ENCODE data around the gene ZNF771.

The ZNF771 gene

DNA sequence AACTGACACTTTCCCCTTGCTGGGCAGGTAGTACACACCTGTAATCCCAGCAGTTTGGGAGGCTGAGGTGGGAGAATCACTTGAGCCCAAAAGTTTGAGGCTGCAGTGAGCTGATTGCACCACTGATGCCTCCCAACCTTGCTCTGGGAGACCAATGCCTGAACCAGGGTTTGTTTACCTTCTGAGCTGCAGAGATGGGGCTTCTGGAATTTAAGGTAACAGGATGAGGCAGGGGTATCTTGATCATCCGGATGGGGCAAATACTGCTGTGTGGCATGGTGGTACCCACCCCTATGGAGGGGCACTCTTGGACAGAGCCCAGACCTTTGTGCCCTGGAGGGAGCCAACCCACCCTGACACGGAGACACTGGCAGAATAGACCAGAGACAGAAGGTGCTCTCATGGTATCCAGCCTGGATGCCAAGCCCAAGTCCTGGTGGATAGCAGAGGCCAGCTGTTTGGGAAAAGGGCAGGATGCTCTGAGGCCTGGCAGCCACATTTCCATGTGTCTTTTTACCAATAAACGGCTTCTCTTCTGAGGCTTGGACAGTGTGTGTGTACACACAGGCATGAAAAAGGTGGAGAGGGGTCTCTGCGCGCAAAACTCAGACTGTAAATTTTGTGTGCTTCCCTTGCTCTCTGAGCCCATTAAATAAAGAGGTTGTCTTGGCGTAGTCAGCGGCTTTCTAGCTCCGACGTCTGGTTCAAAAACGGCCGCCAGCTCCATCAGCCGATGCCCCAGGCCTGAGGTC is 7.8 kb upstream of the ZNF771 start:
- no peak for DNase-seq

DNA sequence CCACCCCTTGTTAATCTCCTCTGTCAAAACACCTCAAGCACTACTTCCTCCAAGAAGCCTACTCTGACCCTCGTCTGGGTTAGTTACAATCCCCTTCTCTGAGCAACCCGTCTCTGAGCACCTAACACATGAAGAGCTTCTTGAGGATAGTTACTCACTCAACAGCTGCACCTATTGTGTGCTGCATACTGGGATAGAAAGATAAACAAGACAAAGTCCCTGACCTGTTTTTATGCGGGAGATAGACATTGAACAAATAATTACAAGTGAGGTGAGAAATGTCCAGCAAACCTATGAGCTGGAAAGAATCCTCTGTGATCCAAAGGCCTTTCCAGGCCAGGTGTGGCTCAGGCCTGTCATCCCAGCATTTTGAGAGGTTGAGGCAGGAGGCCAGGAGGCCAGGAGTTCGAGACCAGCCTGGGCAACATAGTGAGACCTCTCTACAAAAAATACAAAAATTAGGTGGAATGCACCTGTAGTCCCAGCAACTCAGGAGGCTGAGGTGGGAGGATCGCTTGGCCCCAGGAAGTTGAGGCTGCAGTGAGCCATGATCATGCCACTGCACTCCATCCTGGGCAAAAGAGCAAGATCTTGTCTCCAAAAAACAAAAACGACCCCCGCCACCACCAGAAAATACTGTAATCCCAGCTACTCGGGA is 5.5 kb upstream of the ZNF771 start:
- no peak for DNase-seq

DNA sequence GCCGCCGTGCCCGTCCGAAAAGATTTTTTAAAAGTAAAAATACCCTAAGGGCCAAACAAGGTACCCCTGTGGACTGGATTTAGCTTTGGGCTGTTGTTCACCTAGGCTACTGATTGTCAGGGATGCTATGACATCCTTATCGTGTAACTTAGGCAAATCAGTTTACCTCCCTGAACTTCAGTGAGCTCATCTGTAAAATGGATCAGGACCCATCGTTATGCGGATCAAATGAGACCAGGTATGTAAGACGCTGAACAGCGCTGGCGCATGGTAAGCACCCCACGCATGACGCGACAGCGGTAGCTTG is 658 bp upstream of the ZNF771 start:
- DNase-seq = no peak

DNA sequence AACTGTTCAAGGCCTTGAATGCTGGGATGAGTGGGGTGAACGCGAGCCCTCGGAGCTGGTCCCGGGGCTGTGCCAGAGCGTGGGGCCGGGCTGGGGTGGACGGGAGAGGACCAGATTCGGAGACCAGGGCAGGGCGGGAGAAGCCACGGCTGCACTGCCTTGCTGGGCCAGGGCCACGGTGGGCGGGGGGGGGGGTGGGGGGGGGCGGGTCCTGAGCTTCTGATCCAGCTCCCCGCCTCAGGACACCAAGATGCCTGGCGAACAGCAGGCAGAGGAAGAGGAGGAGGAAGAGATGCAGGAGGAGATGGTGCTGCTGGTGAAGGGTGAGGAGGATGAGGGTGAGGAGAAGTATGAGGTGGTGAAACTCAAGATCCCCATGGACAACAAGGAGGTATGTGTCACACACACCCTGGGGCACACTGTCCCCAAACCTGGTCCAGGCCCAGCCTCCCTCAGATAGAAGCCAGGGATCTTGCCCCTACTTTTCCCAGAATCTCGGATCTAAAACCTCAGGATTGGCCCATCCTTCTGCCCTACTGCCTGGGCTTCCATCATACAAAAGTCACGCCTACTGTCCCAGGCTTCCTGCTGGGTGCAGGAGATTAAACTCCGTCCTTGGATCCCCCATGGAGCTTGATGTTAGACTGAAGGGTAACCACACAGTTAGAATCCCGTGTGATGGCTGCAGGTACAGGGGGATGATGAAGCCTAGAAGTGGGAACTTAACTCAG is 563 bp downstream of the ZNF771 start:
- DNase-seq = no peak

DNA sequence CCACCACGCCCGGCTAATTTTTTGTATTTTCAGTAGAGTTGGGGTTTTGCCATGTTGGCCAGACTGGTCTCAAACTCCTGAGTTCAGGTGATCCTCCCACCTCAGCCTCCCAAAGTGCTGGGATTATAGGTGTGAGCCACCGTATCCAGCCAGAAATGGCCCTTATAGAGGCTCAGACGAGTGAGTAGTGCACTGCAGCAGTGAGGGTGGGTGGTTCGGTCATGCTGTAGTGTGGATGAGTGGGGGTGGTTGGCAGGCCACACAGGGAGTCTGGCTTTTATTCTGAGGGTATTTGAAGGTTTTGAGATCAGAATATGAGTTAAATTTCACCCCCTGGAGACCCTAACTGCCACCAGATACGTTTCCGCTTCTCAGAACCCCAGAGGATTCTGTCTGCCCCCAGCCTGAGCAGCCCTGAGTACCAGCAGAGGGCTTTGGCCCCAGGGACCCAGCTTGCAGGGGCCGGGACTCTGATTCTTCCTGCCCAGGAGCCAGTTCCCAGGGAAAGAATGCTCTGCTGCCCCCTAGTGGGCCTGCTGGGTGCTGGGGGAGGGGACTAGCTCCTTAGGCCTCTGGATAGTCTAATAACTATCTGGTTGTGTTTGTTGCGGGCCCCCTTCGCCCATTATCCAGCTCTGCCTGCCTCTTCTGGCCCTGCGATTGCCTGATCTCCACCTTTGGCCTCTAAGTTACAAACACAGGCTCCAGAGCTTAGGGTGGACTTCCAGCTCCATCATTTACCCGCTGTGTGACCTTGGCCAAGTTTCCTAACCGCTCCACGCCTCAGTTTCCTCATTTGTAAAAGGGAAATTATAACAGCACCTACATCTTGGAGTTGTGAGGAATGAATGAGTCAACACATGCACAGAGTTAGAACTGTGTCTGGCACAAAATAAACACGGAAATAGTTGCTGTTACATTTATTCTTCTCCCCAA is 2.0 kb downstream of the ZNF771 start:
- DNase-seq = peak; percentile 82

DNA sequence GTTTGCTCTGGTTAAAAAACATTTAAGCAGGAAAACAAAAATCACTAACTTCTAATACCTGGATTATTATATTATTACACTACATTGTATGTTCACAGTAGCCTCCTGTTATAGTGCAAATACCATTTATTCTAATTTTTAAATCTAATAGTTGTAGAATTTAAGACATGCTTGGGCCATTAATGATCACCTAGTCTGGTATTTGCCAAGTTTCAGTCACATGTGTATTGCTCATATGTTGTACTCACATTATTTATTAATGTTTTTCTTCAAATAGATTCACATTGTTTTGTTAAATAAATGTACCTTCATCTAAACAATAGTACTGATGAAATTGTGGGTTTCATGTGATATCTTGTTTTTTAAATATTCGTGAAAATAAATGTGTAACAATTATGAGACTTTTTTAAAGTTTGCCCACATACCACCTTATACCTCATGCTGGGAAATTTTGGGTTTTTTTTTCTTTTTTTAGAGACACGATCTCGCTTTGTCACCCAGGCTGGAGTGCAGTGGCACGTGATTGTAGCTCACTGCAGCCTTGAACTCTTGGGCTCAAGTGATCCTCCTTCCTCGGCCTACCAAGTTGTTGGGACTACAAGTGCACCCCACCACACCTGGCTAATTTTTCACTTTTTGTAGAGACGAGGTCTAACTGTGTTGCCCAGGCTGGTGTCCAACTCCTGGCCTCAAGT is 5.9 kb downstream of the ZNF771 start:
- no peak for DNase-seq

DNA sequence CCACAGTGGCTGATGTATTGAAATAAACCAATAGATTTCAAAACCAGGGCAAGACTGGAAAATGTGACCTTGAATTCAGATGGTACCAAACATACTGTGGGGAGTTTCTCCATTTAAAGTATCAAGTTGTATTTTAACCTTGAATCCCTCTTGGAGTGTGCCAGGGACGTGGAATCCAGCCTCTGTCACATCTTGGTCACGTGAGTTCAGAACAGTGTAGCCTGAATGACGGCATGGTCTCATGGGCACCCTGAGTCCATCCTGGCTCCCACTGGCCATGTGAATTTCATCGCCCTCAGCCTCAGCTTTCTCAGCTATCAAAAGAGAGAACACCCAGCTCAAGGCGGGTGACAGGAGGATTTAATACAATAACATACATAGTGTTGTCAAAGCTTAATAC is 6.8 kb downstream of the ZNF771 start:
- no peak for DNase-seq

DNA sequence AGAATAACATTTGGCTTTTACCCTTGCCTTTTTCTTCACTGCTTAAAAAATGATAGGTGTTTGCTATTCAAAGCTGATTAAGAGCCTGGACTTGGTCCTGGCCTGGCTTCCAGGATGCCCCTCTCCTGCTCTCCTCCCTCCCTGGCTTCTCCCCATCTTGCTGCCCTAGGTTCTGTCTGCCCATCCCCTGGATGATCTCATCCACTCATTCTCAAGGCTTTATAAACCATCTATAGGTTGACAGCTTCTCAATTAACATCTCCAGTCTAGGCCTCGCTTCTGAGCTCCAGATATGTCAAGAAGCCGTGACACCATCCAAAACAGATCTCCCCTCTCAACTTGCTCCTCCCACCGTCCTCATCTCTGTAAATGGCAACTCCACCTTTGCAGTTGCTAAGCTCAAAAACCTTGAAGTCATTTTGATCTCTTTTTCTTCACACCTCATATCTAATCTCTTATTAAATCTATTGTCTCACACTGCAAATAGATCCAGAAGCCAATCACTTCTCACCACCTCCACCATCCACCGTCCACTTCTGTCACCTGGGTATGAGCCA is 8.7 kb downstream of the ZNF771 start:
- DNase-seq = no peak

DNA sequence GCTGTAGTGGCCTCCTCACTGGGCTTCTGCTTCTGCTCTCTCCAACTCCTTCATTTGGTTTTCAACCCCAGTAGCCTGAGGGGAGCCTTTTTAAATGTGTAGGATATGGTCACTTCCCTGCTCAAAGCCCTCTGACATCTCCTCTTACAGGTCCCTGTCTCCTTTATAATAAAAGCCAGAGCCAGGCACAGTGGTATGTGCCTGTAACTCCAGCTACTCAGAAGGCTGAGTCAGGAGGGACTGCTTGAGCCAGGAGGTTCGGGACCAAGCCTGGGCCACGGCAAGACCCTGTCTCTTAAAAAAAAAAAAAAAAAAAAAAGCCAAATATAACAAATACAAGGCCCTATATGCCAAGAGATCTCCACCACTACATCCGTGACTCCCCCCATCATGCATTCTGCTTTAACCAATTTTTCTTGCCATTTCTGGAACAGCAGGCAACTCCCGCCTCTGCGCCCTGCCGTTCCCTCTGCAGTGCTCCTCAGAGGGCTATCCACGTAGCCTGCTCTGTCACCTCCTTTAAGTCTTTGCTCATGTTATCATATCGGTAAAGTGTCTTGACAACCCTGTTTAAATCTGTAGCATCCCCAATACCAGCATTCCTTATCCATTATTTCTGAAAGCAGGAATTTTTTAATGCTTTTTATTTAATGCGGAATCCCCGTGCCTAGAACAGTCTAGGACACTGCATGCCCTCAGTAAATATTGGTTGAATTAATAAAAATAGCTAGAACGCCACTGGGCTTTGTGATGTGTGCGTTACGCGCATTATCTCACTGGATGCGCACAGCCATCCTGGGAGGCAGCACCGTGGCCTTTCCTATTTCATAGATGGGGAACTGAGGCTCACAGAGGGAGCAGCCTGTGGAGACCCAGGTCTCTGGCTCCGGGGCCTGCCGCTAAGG is 9.5 kb downstream of the ZNF771 start:
- DNase-seq = no peak

DNA sequence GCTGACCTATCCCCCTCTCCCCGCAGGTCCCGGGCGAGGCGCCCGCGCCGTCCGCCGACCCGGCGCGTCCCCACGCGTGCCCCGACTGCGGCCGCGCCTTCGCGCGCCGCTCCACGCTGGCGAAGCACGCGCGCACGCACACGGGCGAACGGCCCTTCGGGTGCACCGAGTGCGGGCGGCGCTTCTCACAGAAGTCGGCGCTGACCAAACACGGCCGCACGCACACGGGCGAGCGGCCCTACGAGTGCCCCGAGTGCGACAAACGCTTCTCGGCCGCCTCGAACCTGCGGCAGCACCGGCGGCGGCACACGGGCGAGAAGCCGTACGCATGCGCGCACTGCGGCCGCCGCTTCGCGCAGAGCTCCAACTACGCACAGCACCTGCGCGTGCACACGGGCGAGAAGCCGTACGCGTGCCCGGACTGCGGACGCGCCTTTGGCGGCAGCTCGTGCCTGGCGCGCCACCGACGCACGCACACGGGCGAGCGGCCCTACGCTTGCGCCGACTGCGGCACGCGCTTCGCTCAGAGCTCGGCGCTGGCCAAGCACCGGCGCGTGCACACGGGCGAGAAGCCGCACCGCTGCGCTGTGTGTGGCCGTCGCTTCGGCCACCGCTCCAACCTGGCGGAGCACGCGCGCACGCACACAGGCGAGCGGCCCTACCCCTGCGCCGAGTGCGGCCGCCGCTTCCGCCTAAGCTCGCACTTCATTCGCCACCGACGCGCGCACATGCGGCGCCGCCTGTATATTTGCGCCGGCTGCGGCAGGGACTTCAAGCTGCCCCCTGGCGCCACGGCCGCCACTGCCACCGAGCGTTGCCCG is 10.3 kb downstream of the ZNF771 start:
- DNase-seq = peak; percentile 91

DNA sequence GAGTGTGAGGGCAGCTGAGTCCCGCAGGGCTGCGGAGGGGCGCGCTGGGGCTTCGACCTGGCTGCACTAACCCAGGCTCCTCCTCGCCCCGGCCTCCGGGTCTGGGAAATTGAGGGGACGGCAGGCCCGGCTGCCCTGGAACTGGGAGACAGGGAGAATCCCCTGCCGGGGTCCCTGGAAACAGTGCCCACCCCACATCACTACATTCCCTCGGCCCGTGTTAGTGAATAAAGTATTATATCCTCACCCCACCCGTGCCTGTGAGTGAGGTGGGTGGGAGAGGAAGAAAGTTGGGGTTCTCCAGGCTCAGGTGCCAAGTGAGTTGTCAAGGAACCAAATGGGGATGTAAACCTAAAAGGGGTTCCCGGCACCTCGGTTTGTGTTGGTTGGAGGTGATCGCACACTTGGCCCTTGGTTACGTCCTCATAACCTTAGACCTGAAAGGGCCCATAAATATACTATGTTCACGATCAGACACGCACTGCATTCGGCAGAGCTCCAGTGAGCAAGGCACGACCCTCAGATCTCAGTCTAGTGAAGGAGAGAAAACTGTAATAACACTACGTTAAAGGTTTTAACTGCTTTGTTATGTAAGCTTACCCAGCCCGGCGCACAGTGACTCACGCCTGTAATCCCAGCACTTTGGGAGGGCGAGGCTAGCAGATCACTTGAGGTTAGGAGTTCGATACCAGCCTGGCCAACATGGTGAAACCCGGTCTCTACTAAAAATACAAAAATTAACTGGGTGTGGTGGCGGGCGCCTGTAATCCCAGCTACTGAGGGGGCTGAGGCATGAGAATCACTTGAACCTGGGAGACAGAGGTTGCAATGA is 11.2 kb downstream of the ZNF771 start:
- DNase-seq = no peak

DNA sequence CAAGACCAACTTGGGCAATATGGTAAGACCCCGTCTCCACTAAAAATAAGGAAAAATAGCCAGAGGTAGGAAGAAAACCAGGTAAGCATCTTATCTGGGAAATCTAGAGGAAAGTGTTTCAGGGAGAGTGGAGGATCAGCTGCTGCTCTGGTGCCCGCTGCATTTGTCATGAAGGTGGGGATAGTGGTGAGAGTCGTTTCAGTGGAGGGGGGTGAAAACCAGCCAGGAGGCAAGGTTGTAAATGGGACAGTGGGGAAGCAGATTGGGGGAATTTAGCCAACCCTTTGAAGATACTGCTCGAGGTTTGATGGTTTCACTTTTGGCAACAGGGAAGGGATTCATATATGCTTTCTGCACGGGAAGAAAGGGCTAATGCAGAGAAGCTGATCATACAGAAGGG is 13.6 kb downstream of the ZNF771 start:
- no peak for DNase-seq

DNA sequence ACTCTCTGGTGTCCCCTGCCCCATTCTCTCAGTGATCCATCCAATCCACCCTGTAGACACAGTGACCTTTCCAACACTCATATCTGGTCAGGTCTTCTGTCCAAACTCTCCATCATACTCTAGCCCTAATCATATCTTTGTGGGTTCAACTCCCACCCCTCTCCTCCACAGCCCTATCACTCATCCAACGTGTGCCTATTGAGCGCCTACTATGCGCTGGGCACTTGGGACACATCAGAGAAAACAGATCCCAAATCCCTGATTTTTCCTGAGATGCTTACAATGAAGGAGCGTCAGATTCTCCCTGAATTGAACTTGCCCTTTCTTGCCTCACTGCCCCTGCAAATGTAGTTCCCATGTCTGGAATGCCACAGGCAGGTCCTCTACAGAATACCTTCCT is 20.6 kb downstream of the ZNF771 start:
- DNase-seq = no peak

DNA sequence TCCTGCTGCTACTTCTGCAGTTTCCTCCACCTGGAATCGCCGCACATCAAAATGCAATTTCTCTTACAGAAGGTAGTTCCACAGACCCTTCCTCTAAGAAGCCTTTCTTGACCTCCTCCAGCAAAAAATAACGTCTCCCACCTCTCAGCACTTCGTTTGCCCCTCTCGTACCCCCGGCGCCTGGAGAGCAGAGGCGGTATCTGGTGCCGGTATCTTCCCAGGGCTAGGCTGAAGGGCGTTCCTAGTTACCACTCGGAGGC is 21.9 kb downstream of the ZNF771 start:
- DNase-seq = no peak

DNA sequence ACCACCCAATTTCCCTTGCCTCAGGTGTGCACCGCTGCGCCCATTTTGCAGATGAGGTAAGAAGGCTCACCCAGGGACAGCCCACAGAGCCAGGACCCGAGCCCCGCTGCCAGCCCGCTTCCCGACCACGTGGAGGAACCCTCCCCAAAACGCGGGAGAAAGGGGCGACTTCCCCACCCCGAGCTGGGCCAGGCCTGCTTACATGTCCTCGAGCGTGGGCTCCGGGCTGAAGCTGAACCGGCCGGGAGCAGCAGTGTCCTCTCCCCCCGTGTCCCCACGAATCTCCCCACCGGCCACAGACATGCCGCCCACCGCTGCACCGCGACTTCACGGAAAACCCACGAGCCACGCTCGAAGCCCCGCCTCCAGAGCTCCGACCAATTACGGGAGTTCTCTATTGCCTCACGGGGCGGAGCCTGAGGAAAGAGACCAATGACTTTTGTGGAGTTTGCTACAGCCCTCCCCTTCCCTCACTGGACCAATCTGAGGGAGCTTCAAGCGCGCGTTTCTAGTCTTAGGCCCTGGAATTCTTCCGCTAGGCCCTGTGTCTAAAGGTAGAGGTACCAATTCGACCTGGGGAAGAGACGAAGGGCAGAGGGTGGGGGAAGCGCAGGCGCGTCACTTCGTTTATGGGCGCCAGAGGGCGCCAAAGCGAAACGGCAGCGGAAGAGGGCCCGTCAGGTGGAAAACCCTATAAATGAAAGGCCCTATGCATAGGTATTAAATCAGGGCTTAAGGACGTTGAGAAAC is 22.4 kb downstream of the ZNF771 start, which contains the start of gene DCTPP1:
Gene DCTPP1 (minus strand): TSS at position 353 of the 750 bp plus-strand sequence. CDS start 50 bp downstream, at position 303.
- peak; percentile 100 for DNase-seq

DNA sequence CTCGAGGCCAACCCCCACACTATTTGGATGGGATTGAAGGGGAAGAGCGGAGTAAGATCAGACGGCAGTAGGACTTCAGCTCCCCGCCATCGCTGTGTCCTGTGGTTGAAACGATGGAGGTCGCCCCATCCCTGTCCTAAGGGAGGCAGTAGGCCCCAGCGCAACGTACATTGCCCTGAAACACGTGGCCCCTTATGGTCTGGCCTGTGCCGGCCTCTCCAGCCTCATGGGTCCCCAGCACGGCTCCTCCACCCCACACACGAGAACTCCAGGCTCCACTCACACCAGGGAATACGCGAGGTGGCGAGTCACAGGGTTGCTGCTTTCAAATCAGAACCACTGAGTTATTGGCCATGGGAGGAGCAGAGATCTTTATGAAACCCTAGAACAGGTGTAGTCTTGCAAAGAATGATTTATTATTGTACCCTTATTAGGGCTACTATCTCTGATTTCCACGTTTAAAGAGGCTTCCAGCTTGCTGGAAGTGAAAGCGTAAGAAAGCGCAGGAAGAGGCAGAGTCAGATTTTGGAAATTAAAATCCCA is 23.1 kb downstream of the ZNF771 start:
- no peak for DNase-seq

DNA sequence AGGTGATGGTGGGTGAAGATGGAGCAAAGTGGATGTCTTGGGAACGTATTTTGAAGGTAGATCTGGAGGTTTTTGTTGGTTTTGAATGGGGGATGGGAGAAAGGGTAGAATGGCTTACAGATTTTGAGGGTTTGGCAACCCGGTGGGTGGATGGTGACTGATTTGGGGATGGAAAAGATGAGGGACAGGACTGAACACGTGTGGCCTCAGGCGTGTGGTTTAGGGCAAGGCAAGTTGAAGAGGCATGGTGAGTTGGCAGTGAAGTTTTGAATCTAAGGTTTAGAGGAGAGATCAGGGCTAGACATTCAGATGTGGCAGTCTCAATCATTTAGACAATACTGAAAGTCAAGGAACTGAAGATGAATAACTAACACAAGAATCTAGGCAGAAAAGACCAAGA is 27.4 kb downstream of the ZNF771 start:
- DNase-seq = no peak

DNA sequence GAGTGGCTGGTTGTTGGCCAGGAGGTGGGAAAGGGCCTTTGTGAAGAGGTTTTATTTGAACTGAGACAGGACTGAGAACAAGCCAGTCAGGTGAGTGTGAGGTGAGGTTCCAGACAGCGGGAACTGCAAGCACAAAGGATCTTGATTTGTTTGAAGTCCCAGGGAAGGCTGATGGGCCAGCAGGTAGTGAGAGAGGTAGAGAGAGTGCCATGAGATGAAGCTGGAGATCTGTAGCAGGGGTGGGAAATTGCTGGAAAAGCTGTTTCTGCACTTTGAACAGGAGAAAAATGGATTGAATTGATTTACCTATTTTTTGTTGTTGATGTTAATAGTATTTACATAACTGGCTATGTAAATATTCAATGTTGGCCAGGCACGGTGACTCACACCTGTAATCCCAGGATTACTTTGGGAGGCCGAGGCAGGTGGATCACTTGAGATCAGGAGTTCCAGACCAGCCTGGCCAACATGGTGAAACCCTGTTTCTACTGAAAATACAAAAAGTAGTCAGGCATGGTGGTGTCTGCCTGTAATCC is 30.2 kb downstream of the ZNF771 start:
- DNase-seq = no peak
